ENCODE data around the gene GLMP. TPM values are rescaled to one million over a fixed set of nuclear protein-coding genes. Genes with fewer than 3 reads are reported as not detected.

GLMP gene
- total and polyA plus RNA-seq, 2 of the 13 experiments (the other 11 are each of a cell fraction or from before 2014, with no cell fraction given) = 44.6 to 75.8 TPM

DNA sequence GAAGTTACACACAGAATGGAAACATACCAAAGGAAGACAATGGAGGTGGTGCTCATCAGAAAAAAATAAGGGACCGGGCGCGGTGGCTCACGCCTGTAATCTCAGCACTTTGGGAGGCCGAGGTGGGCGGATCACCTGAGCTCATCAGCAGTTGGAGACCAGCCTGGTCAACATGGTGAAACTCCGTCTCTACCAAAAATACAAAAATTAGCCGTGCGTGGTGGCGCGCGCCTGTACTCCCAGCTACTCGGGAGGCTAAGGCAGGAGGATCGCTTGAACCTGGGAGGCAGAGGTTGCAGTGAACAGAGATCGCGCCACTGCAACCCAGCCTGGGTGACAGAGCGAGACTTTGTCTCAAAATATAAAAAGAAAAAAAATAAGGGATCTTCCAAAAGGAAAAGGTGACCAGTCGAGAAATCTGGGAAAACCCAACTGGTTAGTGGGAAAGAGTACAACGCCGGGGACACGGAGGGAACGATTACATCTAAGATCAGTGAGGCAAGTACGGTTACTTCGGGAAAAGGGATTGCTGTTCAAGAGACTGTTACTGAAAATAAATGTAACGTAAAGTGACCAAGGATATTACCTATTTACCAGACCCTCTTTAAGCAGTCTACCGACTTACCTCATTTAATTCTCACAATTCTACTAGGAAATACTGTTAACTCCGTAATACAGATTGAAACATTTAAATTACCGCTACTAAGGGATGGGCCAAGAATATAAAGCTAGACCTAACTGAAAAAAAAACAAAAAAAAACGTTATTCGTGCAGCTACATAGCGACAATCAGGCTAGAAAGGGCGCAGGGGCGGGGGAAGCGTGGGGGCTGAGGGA lies 41.8 kb upstream of the GLMP start (continued):
- no peak; the same call in 1 of the 2 replicates for TF ChIP-seq HOXA9 (CRISPR knock-in tag; IDR thresholded peaks at IDR 0.05; ENCODE audit: borderline replicate concordance)
- TF ChIP-seq, protein P1, sequence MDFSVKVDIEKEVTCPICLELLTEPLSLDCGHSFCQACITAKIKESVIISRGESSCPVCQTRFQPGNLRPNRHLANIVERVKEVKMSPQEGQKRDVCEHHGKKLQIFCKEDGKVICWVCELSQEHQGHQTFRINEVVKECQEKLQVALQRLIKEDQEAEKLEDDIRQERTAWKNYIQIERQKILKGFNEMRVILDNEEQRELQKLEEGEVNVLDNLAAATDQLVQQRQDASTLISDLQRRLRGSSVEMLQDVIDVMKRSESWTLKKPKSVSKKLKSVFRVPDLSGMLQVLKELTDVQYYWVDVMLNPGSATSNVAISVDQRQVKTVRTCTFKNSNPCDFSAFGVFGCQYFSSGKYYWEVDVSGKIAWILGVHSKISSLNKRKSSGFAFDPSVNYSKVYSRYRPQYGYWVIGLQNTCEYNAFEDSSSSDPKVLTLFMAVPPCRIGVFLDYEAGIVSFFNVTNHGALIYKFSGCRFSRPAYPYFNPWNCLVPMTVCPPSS (IDR thresholded peaks at IDR 0.05) = no peak
- no peak for TF ChIP-seq HNRNPLL (IDR thresholded peaks at IDR 0.05; ENCODE audit: low read depth, low read length, poor library complexity, severe bottlenecking)
- no peak for TF ChIP-seq CREM (IDR thresholded peaks at IDR 0.05)
- no peak for TF ChIP-seq CREM (CRISPR knock-in tag; IDR thresholded peaks at IDR 0.05)
- no peak for TF ChIP-seq ZNF225 (CRISPR knock-in tag; IDR thresholded peaks at IDR 0.05)
- 0 out of 2 replicates have a peak, but pooled peaks have one; percentile 1 for TF ChIP-seq ZNF230 (CRISPR knock-in tag; IDR thresholded peaks at IDR 0.05)
- TF ChIP-seq, protein P2, sequence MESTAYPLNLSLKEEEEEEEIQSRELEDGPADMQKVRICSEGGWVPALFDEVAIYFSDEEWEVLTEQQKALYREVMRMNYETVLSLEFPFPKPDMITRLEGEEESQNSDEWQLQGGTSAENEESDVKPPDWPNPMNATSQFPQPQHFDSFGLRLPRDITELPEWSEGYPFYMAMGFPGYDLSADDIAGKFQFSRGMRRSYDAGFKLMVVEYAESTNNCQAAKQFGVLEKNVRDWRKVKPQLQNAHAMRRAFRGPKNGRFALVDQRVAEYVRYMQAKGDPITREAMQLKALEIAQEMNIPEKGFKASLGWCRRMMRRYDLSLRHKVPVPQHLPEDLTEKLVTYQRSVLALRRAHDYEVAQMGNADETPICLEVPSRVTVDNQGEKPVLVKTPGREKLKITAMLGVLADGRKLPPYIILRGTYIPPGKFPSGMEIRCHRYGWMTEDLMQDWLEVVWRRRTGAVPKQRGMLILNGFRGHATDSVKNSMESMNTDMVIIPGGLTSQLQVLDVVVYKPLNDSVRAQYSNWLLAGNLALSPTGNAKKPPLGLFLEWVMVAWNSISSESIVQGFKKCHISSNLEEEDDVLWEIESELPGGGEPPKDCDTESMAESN (CRISPR knock-in tag; conservative IDR thresholded peaks at IDR 0.05) = no peak
- TF ChIP-seq, protein P3, sequence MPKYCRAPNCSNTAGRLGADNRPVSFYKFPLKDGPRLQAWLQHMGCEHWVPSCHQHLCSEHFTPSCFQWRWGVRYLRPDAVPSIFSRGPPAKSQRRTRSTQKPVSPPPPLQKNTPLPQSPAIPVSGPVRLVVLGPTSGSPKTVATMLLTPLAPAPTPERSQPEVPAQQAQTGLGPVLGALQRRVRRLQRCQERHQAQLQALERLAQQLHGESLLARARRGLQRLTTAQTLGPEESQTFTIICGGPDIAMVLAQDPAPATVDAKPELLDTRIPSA (CRISPR knock-in tag; IDR thresholded peaks at IDR 0.05; ENCODE audit: borderline replicate concordance) = no peak
- no peak for TF ChIP-seq CENPX (CRISPR knock-in tag; IDR thresholded peaks at IDR 0.05)
